Measurements from ENCODE around the gene CYP2C19.
"Not testable (repeated sequence)": the region's sequence is repeated elsewhere in the genome, so short reads cannot be mapped to it uniquely, and the experiment has no call there.

The CYP2C19 gene

DNA sequence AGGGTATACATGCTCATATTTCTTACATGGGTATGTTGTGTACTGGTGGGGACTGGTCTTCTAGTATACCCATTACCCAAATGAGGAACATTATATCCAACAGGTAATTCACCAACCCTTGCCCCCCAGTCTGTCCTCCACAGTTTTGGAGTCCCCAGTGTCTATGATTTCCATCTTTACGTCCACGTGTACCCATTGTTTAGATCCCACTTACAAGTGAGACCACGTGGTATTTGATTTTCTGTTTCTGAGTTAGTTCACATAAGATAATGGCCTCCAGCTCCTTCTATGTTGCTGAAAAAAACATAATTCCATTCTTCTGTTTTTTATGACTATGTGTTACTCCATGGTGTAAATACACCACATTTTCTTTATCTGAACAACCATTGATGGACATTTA, 126.6 kb downstream of the CYP2C19 start:
- DNase-seq = no peak

- DNase-seq = no peak
Observed at GRCh38 chr10:94890264-94891022, 128.0 kb downstream of the CYP2C19 start.

DNA sequence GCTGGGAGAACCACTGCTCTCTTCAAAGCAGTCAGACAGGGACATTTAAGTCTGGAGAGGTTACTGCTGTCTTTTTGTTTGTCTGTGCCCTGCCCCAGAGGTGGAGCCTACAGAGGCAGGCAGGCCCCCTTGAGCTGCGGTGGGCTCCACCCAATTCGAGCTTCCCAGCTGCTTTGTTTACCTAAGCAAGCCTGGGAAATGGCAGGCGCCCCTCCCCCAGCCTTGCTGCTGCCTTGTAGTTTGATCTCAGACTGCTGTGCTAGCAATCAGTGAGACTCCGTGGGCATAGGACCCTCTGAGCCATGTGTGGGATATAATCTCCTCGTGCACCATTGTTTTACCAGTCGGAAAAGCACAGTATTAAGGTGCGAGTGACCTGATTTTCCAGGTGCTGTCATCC, 135.9 kb downstream of the CYP2C19 start:
- not testable (repeated sequence) for DNase-seq

- no peak for DNase-seq
Observed at GRCh38 chr10:94902080-94902479, 139.6 kb downstream of the CYP2C19 start.

DNA sequence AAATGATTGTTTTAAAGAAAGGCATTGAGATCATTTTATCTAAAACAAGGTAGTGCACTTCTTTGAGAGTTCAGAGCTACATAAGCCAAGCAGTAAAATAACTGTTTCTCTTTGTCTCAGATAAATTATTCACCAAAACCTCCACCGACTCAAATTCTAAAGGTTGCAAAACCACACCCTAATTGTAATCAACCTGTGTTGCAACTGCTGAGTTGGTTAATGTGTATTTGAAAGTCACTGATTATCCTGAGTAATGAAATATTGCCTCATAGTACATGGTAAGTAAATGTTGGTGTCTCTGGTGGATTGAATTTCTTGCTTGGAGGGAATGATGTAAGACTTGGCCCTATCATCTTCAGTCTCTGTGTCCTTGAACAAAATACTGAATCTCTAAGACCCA, 140.1 kb downstream of the CYP2C19 start:
- DNase-seq = no peak
